Psoas muscle (tissue), 8 donors: ENCODE data around the gene CCT7. TPM values are rescaled to one million over a fixed set of nuclear protein-coding genes. Genes with fewer than 3 reads are reported as not detected.

Experiments
- ATAC-seq, 4 donors: fragments of 200-7000 bp; cut with Tn5 transposase; one replicate each; pipeline ENCODE4 v1.9.1; 2020; ENCODE audit warnings: moderate library complexity in 3 of 4, mild to moderate bottlenecking in 2 of 4
- DNase-seq, 2 donors: peaks; one replicate each; pipeline ENCODE4 v3.0.0-alpha.2; 2020
- H3K27ac ChIP-seq: fragments of 200-600 bp; one replicate; pipeline ENCODE4 v1.8.0; 2022
- H3K27me3 ChIP-seq, 3 donors: fragments of 200-600 bp in 1 of 3; one replicate each; pipeline versions ENCODE4 v1.6.1 to v1.8.0; 2013 to 2022; ENCODE audit warnings: low read length in 2 of 3, mild to moderate bottlenecking in 2 of 3, moderate library complexity in 1 of 3; ENCODE audit not compliant: insufficient read depth in 3 of 3
- H3K36me3 ChIP-seq, 2 donors: fragments of 200-600 bp in 1 of 2; one replicate each; pipeline versions ENCODE4 v1.6.1 to v1.8.0; 2013 to 2022; ENCODE audit warnings: low read depth in 1 of 2, mild to moderate bottlenecking in 1 of 2, moderate library complexity in 1 of 2; ENCODE audit not compliant: insufficient read depth in 1 of 2
- H3K4me1 ChIP-seq: fragments of 200-600 bp; one replicate; pipeline ENCODE4 v1.8.0; 2022
- H3K4me3 ChIP-seq: fragments of 200-600 bp; one replicate; pipeline ENCODE4 v1.8.0; 2022; ENCODE audit warnings: mild to moderate bottlenecking
- H3K9me3 ChIP-seq: fragments of 200-600 bp; one replicate; pipeline ENCODE4 v1.8.0; 2022
- WGBS, 3 donors: extraction: QIAGEN DNeasy Blood & Tissue Kit; methylation state at CpG; one replicate each; pipeline versions ENCODE4 v1.1.6 to v1.1.7; 2013; 5-methylcytosine and 5-hydroxymethylcytosine counted together
- intact Hi-C, 2 donors: fragments of 100-400 bp; cut with DNase I; formaldehyde crosslinking; loops; one replicate each; pipeline versions ENCODE4 v1.11.0 to v1.14.2; 2022
- polyA plus RNA-seq, 3 donors: library from polyadenylated mRNA; stranded (reverse); fragments of 200-250 nt; gene quantifications; one replicate each; pipeline ENCODE4 v1.2.3, GENCODE V29; 2013
- total RNA-seq, 4 donors: library from RNA; stranded (reverse); fragmentation: NEBNext Ultra II Directional in 2 of 4; extraction: Animal tissue kit (Norgen Biotek cat#: 25700) in 2 of 4; gene quantifications; one replicate each; pipeline versions ENCODE4 v1.2.1 to v1.2.4, GENCODE V29; 2021 to 2023
- TF ChIP-seq, protein P1 (sequence below): fragments of 200-600 bp; IDR thresholded peaks from one replicate; pipeline ENCODE4 v1.8.0; 2022; ENCODE audit warnings: antibody characterized with exemption
- donor health status: healthy with polysubstance abuse.
- donor health status: DM: no; HTN: no; CAD: no; lungs with moderate emphysema.
- donor health status: Bipolar disorder and iron deficiency.
- donor health status: healthy.
- donor health status: DM: yes; HTN: yes; CAD: no.
- donor health status: DM: no; HTN: no; CAD: no.
- donor health status: DM: no; HTN: no; CAD: no.
- donor health status: DM: yes; HTN: yes; CAD: no.

Gene CCT7
- total and polyA plus RNA-seq, 7 donors: 249 to 316 (median 275) TPM

GRCh38 chr2:73269686-73270465, 35.8 kb downstream of the CCT7 start:
- Histone ChIP-seq H3K27me3 (peaks cover 0 to 53% (median 24%) of the 10 kb centered on the region in 3 donors), H3K36me3 (no peaks in the 10 kb centered on the region), H3K4me1 (no peaks in the 10 kb centered on the region), H3K4me3 (peak overlapping the region; percentile 46), H3K9me3 (no peaks in the 10 kb centered on the region), H3K27ac (no peak overlapping the region)
- DNase-seq: no peak
- 16 to 25% (median 19%) methylated on average over 14 to 22 of the region's 22 CpGs for WGBS, 3 donors
- TF ChIP-seq, protein P1, sequence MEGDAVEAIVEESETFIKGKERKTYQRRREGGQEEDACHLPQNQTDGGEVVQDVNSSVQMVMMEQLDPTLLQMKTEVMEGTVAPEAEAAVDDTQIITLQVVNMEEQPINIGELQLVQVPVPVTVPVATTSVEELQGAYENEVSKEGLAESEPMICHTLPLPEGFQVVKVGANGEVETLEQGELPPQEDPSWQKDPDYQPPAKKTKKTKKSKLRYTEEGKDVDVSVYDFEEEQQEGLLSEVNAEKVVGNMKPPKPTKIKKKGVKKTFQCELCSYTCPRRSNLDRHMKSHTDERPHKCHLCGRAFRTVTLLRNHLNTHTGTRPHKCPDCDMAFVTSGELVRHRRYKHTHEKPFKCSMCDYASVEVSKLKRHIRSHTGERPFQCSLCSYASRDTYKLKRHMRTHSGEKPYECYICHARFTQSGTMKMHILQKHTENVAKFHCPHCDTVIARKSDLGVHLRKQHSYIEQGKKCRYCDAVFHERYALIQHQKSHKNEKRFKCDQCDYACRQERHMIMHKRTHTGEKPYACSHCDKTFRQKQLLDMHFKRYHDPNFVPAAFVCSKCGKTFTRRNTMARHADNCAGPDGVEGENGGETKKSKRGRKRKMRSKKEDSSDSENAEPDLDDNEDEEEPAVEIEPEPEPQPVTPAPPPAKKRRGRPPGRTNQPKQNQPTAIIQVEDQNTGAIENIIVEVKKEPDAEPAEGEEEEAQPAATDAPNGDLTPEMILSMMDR: no peak
- no peak for ATAC-seq
- intact Hi-C loops: no loop called here

DNA sequence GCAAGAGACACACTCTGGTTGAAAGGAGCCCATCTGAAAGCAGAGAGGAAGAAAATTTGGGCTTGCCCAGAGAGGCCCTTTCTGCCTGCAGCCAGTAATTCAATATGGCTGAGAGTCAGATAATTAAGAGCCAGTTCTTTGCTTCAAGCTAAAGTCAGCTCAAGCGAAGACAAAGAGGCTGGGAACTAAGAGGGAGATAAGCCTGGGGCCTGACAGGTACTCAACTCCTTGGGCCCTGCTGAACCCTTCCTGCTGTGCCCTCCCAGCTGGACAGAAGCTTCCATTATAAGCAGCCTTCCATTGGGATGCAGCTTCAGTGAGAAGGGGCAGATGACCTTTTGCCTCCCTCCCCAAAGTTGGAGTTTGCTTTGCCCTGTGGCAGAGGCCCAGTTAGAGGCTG, 38.2 kb downstream of the CCT7 start:
- Histone ChIP-seq H3K4me1 (no peaks in the 10 kb centered on the region), H3K27me3 (peaks cover 0 to 39% (median 17%) of the 10 kb centered on the region in 3 donors), H3K27ac (no peak overlapping the region), H3K4me3 (no peak overlapping the region), H3K9me3 (no peaks in the 10 kb centered on the region), H3K36me3 (no peaks in the 10 kb centered on the region)
- TF ChIP-seq, protein P1: no peak
- no peak for DNase-seq
- 60 to 85% (median 72%) methylated on average over 1 of the region's 1 CpG for WGBS, 3 donors
- intact Hi-C loops: no loop called here
- no peak for ATAC-seq

- H3K9me3 ChIP-seq: no peaks in the 10 kb centered on the region
- no peak for ATAC-seq
- WGBS, 3 donors: 67 to 72% (median 69%) methylated on average over 9 of the region's 9 CpGs
These were observed 45.7 kb downstream of the CCT7 start for GRCh38 chr2:73279852-73280251.

GRCh38 chr2:73281244-73281643, 47.1 kb downstream of the CCT7 start:
- Histone ChIP-seq H3K27me3 (peaks cover 0 to 18% (median 17%) of the 10 kb centered on the region in 3 donors), H3K9me3 (no peaks in the 10 kb centered on the region), H3K27ac (no peak overlapping the region), H3K36me3 (no peaks in the 10 kb centered on the region), H3K4me3 (no peak overlapping the region), H3K4me1 (no peaks in the 10 kb centered on the region)
- ATAC-seq (no peak), DNase-seq (no peak)
- intact Hi-C loops: no loop called here
- TF ChIP-seq, protein P1: no peak

More at GRCh38 chr2:73279852-73280251, 45.7 kb downstream of the CCT7 start:
- Histone ChIP-seq H3K27me3 (peaks cover 0 to 15% (median 11%) of the 10 kb centered on the region in 3 donors), H3K4me3 (no peak overlapping the region), H3K27ac (no peak overlapping the region), H3K36me3 (no peaks in the 10 kb centered on the region), H3K4me1 (no peaks in the 10 kb centered on the region)
- intact Hi-C loops: no loop called here
- DNase-seq: no peak
- TF ChIP-seq, protein P1: no peak
